HG02973 (cell line): ENCODE results near the gene LALBA.
"Not testable (repeated sequence)": the region's sequence is repeated elsewhere in the genome, so short reads cannot be mapped to it uniquely, and the experiment has no call there.

ENCODE experiments used
- ATAC-seq: cut with Tn5 transposase; IDR thresholded peaks from one replicate; pipeline ENCODE4 v1.9.1; 2021; ENCODE audit warnings: moderate library complexity; ENCODE audit not compliant: unreplicated experiment

Gene LALBA

DNA sequence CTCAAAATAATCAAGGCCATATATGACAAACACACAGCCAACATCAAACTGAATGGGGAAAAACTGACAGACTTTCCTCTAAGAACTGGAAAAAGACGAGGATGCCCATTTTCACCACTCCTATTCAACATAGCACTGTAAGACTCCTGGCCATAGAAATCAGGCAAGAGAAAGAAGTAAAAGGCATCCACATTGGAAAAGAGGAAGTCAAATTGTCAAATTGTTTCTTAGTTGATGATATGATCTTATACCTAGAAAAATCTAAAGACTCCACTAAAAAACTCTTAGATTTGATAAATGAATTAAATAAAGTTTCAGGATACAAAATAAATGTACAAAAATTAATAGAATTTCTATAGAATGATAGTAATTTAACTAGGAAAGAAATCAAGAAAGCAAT, 33.2 kb downstream of the LALBA start:
- ATAC-seq, result no peak

GRCh38 chr12:48532601-48533000, 37.2 kb downstream of the LALBA start:
- ATAC-seq, result no peak

- ATAC-seq, result no peak
Observed at GRCh38 chr12:48527891-48528670, 41.8 kb downstream of the LALBA start.

GRCh38 chr12:48525332-48525731, 44.5 kb downstream of the LALBA start, which contains the start of gene OR8S1:
TSS of gene OR8S1 (plus strand) at chr12:48525632. CDS start at chr12:48525632, 0 bp downstream.
- no peak for ATAC-seq

GRCh38 chr12:48520381-48520780, 49.5 kb downstream of the LALBA start:
- ATAC-seq, result not testable (repeated sequence)
